K562 (cell line): Measurements from ENCODE around the gene POLR3C. TPM values are rescaled to one million over a fixed set of nuclear protein-coding genes. Genes with fewer than 3 reads are reported as not detected.
A peak's percentile ranks its signal among the peaks of the same experiment; 100 is the strongest.

Source experiments
- ATF1 ChIP-seq, 2 experiments: fragments of 450-650 bp in 1 of 2; IDR thresholded peaks; 2 replicates each; pipeline ENCODE4 v1.6.1; 2016; ENCODE audit warnings: missing compliant biosample characterization in 1 of 2, missing genetic modification characterization in 1 of 2
- ATF7 ChIP-seq: fragments of 450-650 bp; IDR thresholded peaks from 2 replicates; pipeline ENCODE4 v1.7.1; 2014; ENCODE audit warnings: mild to moderate bottlenecking, moderate library complexity
- FOXK1 ChIP-seq: sonication (generic); formaldehyde crosslinking; IDR thresholded peaks from 2 replicates; pipeline ENCODE4 v1.8.0; 2022; ENCODE audit warnings: missing genetic modification reagents, mild to moderate bottlenecking, borderline replicate concordance
- HCFC1 ChIP-seq: IDR thresholded peaks from 2 replicates; pipeline ENCODE4 v1.6.1; 2012; ENCODE audit warnings: low read depth, low read length, improper control_type of control experiment
- HMGN3 ChIP-seq: IDR thresholded peaks from 2 replicates; pipeline ENCODE4 v1.6.1; 2011; ENCODE audit warnings: borderline replicate concordance, low read depth, mild to moderate bottlenecking, mixed read lengths, low read length; ENCODE audit not compliant: insufficient read length; ENCODE audit errors: extremely low read depth
- KAT7 ChIP-seq: sonication (generic); formaldehyde crosslinking; IDR thresholded peaks from 2 replicates; pipeline ENCODE4 v1.8.0; 2022; ENCODE audit warnings: missing genetic modification reagents, mild to moderate bottlenecking, borderline replicate concordance
- KLF13 ChIP-seq: fragments of 450-650 bp; IDR thresholded peaks from 2 replicates; pipeline ENCODE4 v1.6.1; 2016; ENCODE audit warnings: missing genetic modification characterization, low read depth, mild to moderate bottlenecking, missing compliant biosample characterization, moderate library complexity, borderline replicate concordance
- LCOR ChIP-seq: sonication (generic); formaldehyde crosslinking; IDR thresholded peaks from 2 replicates; pipeline ENCODE4 v1.8.0; 2022; ENCODE audit warnings: mild to moderate bottlenecking, missing genetic modification reagents
- PTRF ChIP-seq: fragments of 450-650 bp; IDR thresholded peaks from 2 replicates; pipeline ENCODE4 v1.6.1; 2016; ENCODE audit warnings: mild to moderate bottlenecking, missing genetic modification characterization, missing compliant biosample characterization
- PYGO2 ChIP-seq: fragments of 450-650 bp; IDR thresholded peaks from 2 replicates; pipeline ENCODE4 v1.6.1; 2016; ENCODE audit warnings: mild to moderate bottlenecking, missing genetic modification characterization, moderate library complexity, missing compliant biosample characterization
- RBBP5 ChIP-seq: fragments of 200-600 bp; sonication (generic); IDR thresholded peaks from 2 replicates; pipeline ENCODE4 v1.6.1; 2012; ENCODE audit warnings: borderline replicate concordance, mild to moderate bottlenecking, low read length, control low read depth, inconsistent platforms; ENCODE audit not compliant: insufficient read depth, poor library complexity, severe bottlenecking
- SP1 ChIP-seq: sonication (generic); formaldehyde crosslinking; IDR thresholded peaks from 2 replicates; pipeline ENCODE4 v1.8.1; 2022; ENCODE audit warnings: mild to moderate bottlenecking, missing genetic modification reagents
- TEAD4 ChIP-seq, 2 experiments: sonication (generic) in 1 of 2; formaldehyde crosslinking in 1 of 2; IDR thresholded peaks; 2 replicates each; pipeline versions ENCODE4 v1.6.1 to v1.8.0; 2012 to 2022; ENCODE audit warnings: borderline replicate concordance in 1 of 2, inconsistent platforms in 1 of 2, low read length in 1 of 2, mild to moderate bottlenecking in 1 of 2, missing genetic modification reagents in 1 of 2
- YY1 ChIP-seq, 3 experiments: IDR thresholded peaks; 2 replicates each; pipeline ENCODE4 v1.6.1; 2011; ENCODE audit warnings: low read length in 2 of 3, mild to moderate bottlenecking in 2 of 3, moderate library complexity in 2 of 3, borderline replicate concordance in 1 of 3, control low read depth in 1 of 3, low read depth in 1 of 3; ENCODE audit not compliant: insufficient read depth in 3 of 3, insufficient replicate concordance in 2 of 3, control insufficient read depth in 1 of 3, insufficient read length in 1 of 3; ENCODE audit errors: extremely low read depth in 1 of 3
- ZNF444 ChIP-seq: fragments of 250-450 bp; sonication (Bioruptor Pico); IDR thresholded peaks from 2 replicates; pipeline ENCODE4 v1.4.0; 2020; ENCODE audit warnings: mild to moderate bottlenecking, moderate library complexity
- ZNF589 ChIP-seq: fragments of 200-800 bp; sonication (Bioruptor generic); IDR thresholded peaks from 2 replicates; pipeline ENCODE4 v1.6.1; 2016; ENCODE audit warnings: low read depth, missing genetic modification characterization, missing compliant biosample characterization
- ZNF79 ChIP-seq: fragments of 250-450 bp; sonication (Bioruptor Pico); IDR thresholded peaks from 2 replicates; pipeline ENCODE4 v1.4.0; 2020; ENCODE audit warnings: low read depth, mild to moderate bottlenecking, moderate library complexity
- polyA plus RNA-seq, 8 experiments: library from polyadenylated mRNA; depleted of rRNA in 4 of 8; stranded (reverse) in 5 of 8; unstranded in 3 of 8; fragments of >200 nt; fragmentation: Nextera tagmentation in 2 of 8; fragmentation: Illumina TruSeq in 1 of 8; extraction: Ambion mirVana in 2 of 8; extraction: Trizol in 1 of 8; gene quantifications; 2 replicates each; pipeline versions ENCODE4 v1.2.1 to v1.2.3, GENCODE V29; 2011 to 2014; ENCODE audit warnings: inconsistent platforms in 1 of 8, missing spikeins in 1 of 8
- total RNA-seq, 7 experiments: library from RNA; depleted of rRNA in 6 of 7; stranded (reverse); fragments of >200 nt in 6 of 7; fragmentation: Illumina TruSeq in 2 of 7; extraction: Trizol in 2 of 7; gene quantifications; 2 replicates each; pipeline versions ENCODE4 v1.2.1 to v1.2.3, GENCODE V29; 2011 to 2021; ENCODE audit warnings: low replicate concordance in 1 of 7
- TF ChIP-seq, protein P1 (sequence below): sonication (generic); formaldehyde crosslinking; IDR thresholded peaks from 2 replicates; pipeline ENCODE4 v1.8.0; 2022; ENCODE audit warnings: missing genetic modification reagents, mild to moderate bottlenecking, moderate library complexity, borderline replicate concordance
- TF ChIP-seq, protein P2 (sequence below): fragments of 250-450 bp; sonication (Bioruptor Pico); IDR thresholded peaks from 2 replicates; pipeline ENCODE4 v1.9.0; 2021; ENCODE audit warnings: mild to moderate bottlenecking, inconsistent platforms
- TF ChIP-seq, protein P3 (sequence below): fragments of 450-650 bp; IDR thresholded peaks from 2 replicates; pipeline ENCODE4 v1.6.1; 2016; ENCODE audit warnings: borderline replicate concordance

The POLR3C gene
- total and polyA plus RNA-seq, 9 of the 15 experiments (the other 6 are each of a cell fraction or from before 2014, with no cell fraction given) = 19.7 to 64.1 (median 45.2) TPM

DNA sequence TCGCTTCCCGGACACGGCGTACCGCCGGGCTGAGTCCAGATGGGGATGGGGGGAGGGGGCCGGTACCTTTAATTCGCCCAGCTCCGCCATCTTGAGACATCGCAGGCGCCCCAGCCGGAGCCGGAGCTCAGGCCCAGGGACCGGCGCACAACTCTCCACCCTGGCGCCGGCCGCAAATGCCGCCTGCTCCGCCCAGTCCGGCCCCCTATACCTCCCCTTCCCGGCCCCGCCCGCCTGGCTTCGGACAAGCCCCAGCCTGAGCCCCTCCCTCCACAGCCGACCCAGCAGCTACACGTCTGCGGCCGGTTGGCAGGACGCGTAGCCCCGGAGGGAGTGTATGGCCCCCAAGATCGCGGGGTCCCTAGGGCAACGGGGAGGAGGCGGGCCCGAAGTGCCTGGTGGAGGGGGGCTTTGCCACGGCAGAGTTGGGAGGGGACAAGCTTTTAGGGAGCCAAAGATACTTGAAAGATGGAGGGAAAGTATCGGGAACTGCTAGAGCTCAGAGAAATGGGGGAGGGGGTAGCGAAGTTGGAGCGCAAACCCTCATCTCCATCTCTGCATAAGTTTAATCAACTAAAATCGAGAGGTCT, 35.0 kb downstream of the POLR3C start, which contains the start of gene PIAS3 (continued):
- TF ChIP-seq ZNF589 (0 out of 2 replicates have a peak, but pooled peaks have one; percentile 39), KAT7 (CRISPR knock-in tag) (peak; percentile 93; the same call in 1 of the 2 replicates), ATF7 (peak; percentile 44), TEAD4 (IDR thresholded peaks at IDR 0.05; ENCODE audit: low read length) (no peak), TEAD4 (CRISPR knock-in tag; IDR thresholded peaks at IDR 0.05; ENCODE audit: borderline replicate concordance) (no peak), ZNF79 (CRISPR knock-in tag) (no peak), PTRF (tag) (no peak), YY1 (IDR thresholded peaks at IDR 0.05; ENCODE audit: borderline replicate concordance in 1 of 3, control insufficient read depth in 1 of 3, extremely low read depth in 1 of 3, insufficient read depth in 3 of 3, insufficient read length in 1 of 3, insufficient replicate concordance in 2 of 3, low read depth in 1 of 3, low read length in 2 of 3) (peak; percentile 71 to 97 (median 94)), ZNF444 (CRISPR knock-in tag) (0 out of 2 replicates have a peak, but pooled peaks have one; percentile 9), SP1 (CRISPR knock-in tag) (peak; percentile 86), FOXK1 (CRISPR knock-in tag) (peak; percentile 63; the same call in 1 of the 2 replicates), ATF1 (CRISPR knock-in tag; IDR thresholded peaks at IDR 0.05) (0 out of 2 replicates have a peak, but pooled peaks have one; percentile 26), ATF1 (tag; IDR thresholded peaks at IDR 0.05) (peak; percentile 46; the same call in 1 of the 2 replicates), HMGN3 (peak; percentile 72), HCFC1 (0 out of 2 replicates have a peak, but pooled peaks have one; percentile 31), LCOR (CRISPR knock-in tag) (peak; percentile 73; the same call in 1 of the 2 replicates), KLF13 (tag) (peak; percentile 44; the same call in 1 of the 2 replicates), PYGO2 (tag) (no peak), RBBP5 (peak; percentile 77)
- TF ChIP-seq, protein P1, sequence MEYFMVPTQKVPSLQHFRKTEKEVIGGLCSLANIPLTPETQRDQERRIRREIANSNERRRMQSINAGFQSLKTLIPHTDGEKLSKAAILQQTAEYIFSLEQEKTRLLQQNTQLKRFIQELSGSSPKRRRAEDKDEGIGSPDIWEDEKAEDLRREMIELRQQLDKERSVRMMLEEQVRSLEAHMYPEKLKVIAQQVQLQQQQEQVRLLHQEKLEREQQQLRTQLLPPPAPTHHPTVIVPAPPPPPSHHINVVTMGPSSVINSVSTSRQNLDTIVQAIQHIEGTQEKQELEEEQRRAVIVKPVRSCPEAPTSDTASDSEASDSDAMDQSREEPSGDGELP = peak; percentile 81; the same call in 1 of the 2 replicates
- TF ChIP-seq, protein P2, sequence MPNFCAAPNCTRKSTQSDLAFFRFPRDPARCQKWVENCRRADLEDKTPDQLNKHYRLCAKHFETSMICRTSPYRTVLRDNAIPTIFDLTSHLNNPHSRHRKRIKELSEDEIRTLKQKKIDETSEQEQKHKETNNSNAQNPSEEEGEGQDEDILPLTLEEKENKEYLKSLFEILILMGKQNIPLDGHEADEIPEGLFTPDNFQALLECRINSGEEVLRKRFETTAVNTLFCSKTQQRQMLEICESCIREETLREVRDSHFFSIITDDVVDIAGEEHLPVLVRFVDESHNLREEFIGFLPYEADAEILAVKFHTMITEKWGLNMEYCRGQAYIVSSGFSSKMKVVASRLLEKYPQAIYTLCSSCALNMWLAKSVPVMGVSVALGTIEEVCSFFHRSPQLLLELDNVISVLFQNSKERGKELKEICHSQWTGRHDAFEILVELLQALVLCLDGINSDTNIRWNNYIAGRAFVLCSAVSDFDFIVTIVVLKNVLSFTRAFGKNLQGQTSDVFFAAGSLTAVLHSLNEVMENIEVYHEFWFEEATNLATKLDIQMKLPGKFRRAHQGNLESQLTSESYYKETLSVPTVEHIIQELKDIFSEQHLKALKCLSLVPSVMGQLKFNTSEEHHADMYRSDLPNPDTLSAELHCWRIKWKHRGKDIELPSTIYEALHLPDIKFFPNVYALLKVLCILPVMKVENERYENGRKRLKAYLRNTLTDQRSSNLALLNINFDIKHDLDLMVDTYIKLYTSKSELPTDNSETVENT (CRISPR knock-in tag) = 0 out of 2 replicates have a peak, but pooled peaks have one; percentile 18
- TF ChIP-seq, protein P3, sequence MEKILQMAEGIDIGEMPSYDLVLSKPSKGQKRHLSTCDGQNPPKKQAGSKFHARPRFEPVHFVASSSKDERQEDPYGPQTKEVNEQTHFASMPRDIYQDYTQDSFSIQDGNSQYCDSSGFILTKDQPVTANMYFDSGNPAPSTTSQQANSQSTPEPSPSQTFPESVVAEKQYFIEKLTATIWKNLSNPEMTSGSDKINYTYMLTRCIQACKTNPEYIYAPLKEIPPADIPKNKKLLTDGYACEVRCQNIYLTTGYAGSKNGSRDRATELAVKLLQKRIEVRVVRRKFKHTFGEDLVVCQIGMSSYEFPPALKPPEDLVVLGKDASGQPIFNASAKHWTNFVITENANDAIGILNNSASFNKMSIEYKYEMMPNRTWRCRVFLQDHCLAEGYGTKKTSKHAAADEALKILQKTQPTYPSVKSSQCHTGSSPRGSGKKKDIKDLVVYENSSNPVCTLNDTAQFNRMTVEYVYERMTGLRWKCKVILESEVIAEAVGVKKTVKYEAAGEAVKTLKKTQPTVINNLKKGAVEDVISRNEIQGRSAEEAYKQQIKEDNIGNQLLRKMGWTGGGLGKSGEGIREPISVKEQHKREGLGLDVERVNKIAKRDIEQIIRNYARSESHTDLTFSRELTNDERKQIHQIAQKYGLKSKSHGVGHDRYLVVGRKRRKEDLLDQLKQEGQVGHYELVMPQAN = 0 out of 2 replicates have a peak, but pooled peaks have one; percentile 36
